Right lobe of liver (tissue), 6 donors: ENCODE results near the gene CEACAM19. TPM values are rescaled to one million over a fixed set of nuclear protein-coding genes. Genes with fewer than 3 reads are reported as not detected.
"Not testable (repeated sequence)": the region's sequence is repeated elsewhere in the genome, so short reads cannot be mapped to it uniquely, and the experiment has no call there.

ENCODE experiments used
- ATAC-seq, 4 donors: fragments of 200-7000 bp; cut with Tn5 transposase; one replicate each; pipeline ENCODE4 v1.9.1; 2020; ENCODE audit warnings: mild to moderate bottlenecking in 4 of 4, moderate library complexity in 4 of 4
- DNase-seq, 3 donors: peaks; one replicate each; pipeline ENCODE4 v3.0.0-alpha.2; 2020
- H3K27ac ChIP-seq, 3 donors: fragments of 200-600 bp; one replicate each; pipeline ENCODE4 v1.8.0; 2022
- H3K27me3 ChIP-seq, 2 donors: fragments of 200-600 bp; one replicate each; pipeline ENCODE4 v1.8.0; 2022
- H3K36me3 ChIP-seq, 4 donors: fragments of 200-600 bp; sonication (generic) in 1 of 4; one replicate each; pipeline versions ENCODE4 v1.5.1 to v1.8.0; 2017 to 2022; ENCODE audit warnings: control low read depth in 1 of 4
- H3K4me1 ChIP-seq, 4 donors: fragments of 200-600 bp; sonication (generic) in 1 of 4; one replicate each; pipeline versions ENCODE4 v1.5.1 to v1.8.0; 2017 to 2022; ENCODE audit warnings: control low read depth in 1 of 4
- H3K4me3 ChIP-seq, 3 donors: fragments of 200-600 bp; one replicate each; pipeline ENCODE4 v1.8.0; 2022
- H3K9me3 ChIP-seq, 4 donors: fragments of 200-600 bp; sonication (generic) in 1 of 4; one replicate each; pipeline versions ENCODE4 v1.5.1 to v1.8.0; 2017 to 2022; ENCODE audit warnings: control low read depth in 1 of 4
- POLR2A ChIP-seq: fragments of 450-650 bp; IDR thresholded peaks from one replicate; pipeline ENCODE4 v1.6.1; 2017; ENCODE audit warnings: antibody characterized with exemption, mild to moderate bottlenecking
- WGBS: methylation state at CpG from one replicate; pipeline ENCODE4 v1.1.6; 2018; ENCODE audit warnings: low coverage, low lambda C conversion rate; ENCODE audit not compliant: insufficient coverage; ENCODE audit errors: missing lambda C conversion rate; 5-methylcytosine and 5-hydroxymethylcytosine counted together
- intact Hi-C, 2 donors: fragments of 100-400 bp; cut with DNase I; formaldehyde crosslinking; loops; one replicate each; pipeline versions ENCODE4 v1.11.2 to v1.14.1; 2022
- long read RNA-seq: library from polyadenylated mRNA; unstranded; transcript quantifications from one replicate; pipeline ENCODE4 v2.0.0, GENCODE V29; 2019
- total RNA-seq, 6 experiments: library from RNA; depleted of rRNA in 2 of 6; stranded (reverse); fragments of >200 nt in 2 of 6; fragmentation: NEBNext Ultra II Directional in 3 of 6; extraction: Animal tissue kit (Norgen Biotek cat#: 25700) in 3 of 6; gene quantifications; one replicate each; pipeline versions ENCODE4 v1.1.0 to v1.2.4, GENCODE V29; 2016 to 2023
- TF ChIP-seq, protein P1 (sequence below), 4 donors: fragments of 200-600 bp in 3 of 4; fragments of 450-650 bp in 1 of 4; IDR thresholded peaks; one replicate each; pipeline versions ENCODE4 v1.5.1 to v1.8.0; 2016 to 2022; ENCODE audit warnings: antibody characterized with exemption in 4 of 4, mild to moderate bottlenecking in 2 of 4
- donor health status: DM: no; HTN: yes; CAD: no.
- donor health status: DM: no; HTN: no; CAD: no.
- donor health status: DM: no; HTN: no; CAD: no.
- donor health status: DM: no; HTN: yes; CAD: no.
- donor health status: DM: no; HTN: yes; CAD: no.

CEACAM19 gene, protein sequence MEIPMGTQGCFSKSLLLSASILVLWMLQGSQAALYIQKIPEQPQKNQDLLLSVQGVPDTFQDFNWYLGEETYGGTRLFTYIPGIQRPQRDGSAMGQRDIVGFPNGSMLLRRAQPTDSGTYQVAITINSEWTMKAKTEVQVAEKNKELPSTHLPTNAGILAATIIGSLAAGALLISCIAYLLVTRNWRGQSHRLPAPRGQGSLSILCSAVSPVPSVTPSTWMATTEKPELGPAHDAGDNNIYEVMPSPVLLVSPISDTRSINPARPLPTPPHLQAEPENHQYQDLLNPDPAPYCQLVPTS
- 1 to 10 TPM; 3.3 to 9.0 (median 4.5) TPM for total RNA-seq
- long read RNA-seq: 0 reads

DNA sequence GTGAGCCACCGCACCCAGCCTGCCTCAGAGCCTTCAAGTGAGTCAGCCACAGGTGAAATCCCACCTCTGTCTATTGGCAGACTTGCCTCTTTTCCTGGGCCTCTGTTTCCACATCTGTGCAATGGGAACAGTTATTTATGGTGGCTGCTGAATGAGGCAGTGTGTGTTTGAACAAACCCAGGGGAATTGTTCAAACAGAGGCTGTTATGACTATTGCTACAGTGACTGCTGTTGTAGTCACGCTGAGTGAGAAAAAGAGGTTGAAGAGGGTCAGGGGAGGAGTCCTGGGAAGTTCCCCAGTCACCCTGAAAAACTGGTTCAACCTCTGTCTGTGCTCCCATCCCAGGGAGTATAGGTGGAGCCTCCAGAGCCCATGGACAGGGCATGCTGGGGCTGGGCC lies at the start of gene CEACAM19:
Gene CEACAM19 (plus strand): TSS at position 83 of the 400 bp plus-strand sequence. CDS start 450 bp downstream, outside the sequence.
- intact Hi-C loops: no loop called here
- ATAC-seq: peak in 2 of 4 donors; percentile 10 to 42
- 40% methylated on average over 1 of the region's 2 CpGs for WGBS
- TF ChIP-seq, protein P1, sequence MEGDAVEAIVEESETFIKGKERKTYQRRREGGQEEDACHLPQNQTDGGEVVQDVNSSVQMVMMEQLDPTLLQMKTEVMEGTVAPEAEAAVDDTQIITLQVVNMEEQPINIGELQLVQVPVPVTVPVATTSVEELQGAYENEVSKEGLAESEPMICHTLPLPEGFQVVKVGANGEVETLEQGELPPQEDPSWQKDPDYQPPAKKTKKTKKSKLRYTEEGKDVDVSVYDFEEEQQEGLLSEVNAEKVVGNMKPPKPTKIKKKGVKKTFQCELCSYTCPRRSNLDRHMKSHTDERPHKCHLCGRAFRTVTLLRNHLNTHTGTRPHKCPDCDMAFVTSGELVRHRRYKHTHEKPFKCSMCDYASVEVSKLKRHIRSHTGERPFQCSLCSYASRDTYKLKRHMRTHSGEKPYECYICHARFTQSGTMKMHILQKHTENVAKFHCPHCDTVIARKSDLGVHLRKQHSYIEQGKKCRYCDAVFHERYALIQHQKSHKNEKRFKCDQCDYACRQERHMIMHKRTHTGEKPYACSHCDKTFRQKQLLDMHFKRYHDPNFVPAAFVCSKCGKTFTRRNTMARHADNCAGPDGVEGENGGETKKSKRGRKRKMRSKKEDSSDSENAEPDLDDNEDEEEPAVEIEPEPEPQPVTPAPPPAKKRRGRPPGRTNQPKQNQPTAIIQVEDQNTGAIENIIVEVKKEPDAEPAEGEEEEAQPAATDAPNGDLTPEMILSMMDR (IDR thresholded peaks at IDR 0.05): no peak
- no peak for TF ChIP-seq POLR2A
- Histone ChIP-seq H3K27me3 (no peaks in the 10 kb centered on the region), H3K4me1 (no peaks in the 10 kb centered on the region), H3K27ac (no peak within 1 kb of the TSS), H3K4me3 (no peak within 1 kb of the TSS), H3K36me3 (no peaks in the 10 kb centered on the region), H3K9me3 (no peaks in the 10 kb centered on the region)
- no peak for DNase-seq

DNA sequence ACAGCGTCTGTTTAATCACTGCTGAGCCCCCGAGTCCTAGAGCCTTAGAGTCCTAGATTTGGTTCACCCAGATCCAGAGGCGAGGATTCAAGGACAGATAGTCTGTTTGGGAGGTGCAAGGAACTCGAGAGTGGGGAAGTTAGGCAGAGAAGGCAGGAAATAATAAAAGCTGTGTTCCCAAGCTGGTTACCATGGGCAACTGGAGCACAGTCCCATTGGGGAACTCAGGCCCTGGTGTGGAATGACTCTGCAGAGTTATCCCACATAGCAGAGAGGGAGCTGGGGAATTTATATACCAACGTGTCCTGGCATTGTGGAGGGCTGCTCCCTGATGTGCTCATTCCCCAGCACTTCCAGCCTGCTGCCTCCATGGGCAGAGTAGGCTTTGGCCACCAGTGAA lies 48.2 kb upstream of the CEACAM19 start:
- 69% methylated on average over 5 of the region's 5 CpGs for WGBS
- peak; percentile 3 to 42 (median 29) for ATAC-seq
- Histone ChIP-seq H3K9me3 (no peaks in the 10 kb centered on the region), H3K27ac (peak overlapping the region in 1 of 3 donors; percentile 22), H3K27me3 (no peaks in the 10 kb centered on the region), H3K36me3 (peaks cover 0 to 5% (median 0%) of the 10 kb centered on the region in 4 donors), H3K4me1 (peaks cover 0 to 35% (median 11%) of the 10 kb centered on the region in 4 donors), H3K4me3 (no peak overlapping the region)
- no peak for DNase-seq
- TF ChIP-seq, protein P1 (IDR thresholded peaks at IDR 0.05): no peak
- TF ChIP-seq POLR2A: no peak
- intact Hi-C loops: no loop called here

DNA sequence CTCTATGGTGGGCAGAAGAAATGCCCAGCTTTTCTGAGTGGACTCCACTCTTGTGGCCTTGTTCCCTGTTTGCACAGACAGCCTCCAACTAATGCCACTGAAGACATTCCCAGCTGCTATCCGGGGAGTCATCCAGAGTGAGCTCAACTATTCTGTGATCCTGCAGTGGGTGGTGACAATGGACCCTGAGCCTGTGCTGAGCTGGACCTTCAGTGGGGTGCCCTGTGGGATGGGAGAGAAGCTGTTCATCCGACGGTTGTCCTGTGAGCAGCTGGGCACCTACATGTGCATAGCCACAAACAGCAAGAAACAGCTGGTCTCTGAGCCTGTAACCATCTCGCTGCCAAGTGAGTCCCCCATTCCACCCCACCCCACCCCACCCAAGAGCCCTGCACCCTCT lies 47.7 kb upstream of the CEACAM19 start:
- no peak for ATAC-seq
- H3K36me3 ChIP-seq: peaks cover 0 to 10% (median 0%) of the 10 kb centered on the region in 4 donors

DNA sequence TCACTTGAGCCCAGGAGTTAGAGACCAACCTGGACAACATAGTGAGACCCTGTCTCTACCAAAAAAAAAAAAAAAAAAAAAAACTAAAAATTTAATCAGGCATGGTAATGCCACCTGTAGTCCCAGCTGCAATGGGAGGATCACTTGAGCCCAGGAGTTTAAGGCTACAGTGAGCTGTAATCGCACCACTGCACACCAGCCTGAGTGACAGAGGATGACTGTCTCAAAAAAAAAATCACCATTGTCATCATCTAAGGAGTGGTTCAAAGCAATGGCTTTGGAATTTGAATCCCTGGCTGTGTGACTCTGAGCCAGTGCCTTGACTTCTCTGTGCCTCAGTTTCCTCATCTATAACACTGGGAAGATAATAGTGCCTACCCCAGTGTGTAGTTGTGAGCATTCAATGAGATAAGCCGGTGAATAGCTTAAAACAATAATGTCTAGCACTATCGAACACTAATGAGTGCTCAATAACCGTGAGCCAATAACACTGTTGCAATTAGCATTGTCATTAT lies 46.4 kb upstream of the CEACAM19 start:
- Histone ChIP-seq H3K4me1 (peaks cover 0 to 31% (median 11%) of the 10 kb centered on the region in 4 donors), H3K27me3 (no peaks in the 10 kb centered on the region), H3K4me3 (no peak overlapping the region), H3K27ac (peak overlapping the region in 1 of 3 donors; percentile 46), H3K9me3 (no peaks in the 10 kb centered on the region), H3K36me3 (peaks cover 0 to 12% (median 0%) of the 10 kb centered on the region in 4 donors)
- intact Hi-C loops: no loop called here
- DNase-seq: no peak
- 86% methylated on average over 4 of the region's 4 CpGs for WGBS
- TF ChIP-seq, protein P1 (IDR thresholded peaks at IDR 0.05): no peak
- no peak for TF ChIP-seq POLR2A
- ATAC-seq: no peak

More for the DNA sequence above, 47.7 kb upstream of the CEACAM19 start:
- Histone ChIP-seq H3K27ac (no peak overlapping the region), H3K4me1 (peaks cover 0 to 32% (median 11%) of the 10 kb centered on the region in 4 donors), H3K4me3 (no peak overlapping the region), H3K9me3 (no peaks in the 10 kb centered on the region), H3K27me3 (no peaks in the 10 kb centered on the region)
- DNase-seq: no peak
- intact Hi-C loops: no loop called here
- TF ChIP-seq, protein P1 (IDR thresholded peaks at IDR 0.05): no peak
- no peak for TF ChIP-seq POLR2A
- WGBS: 100% methylated on average over 1 of the region's 4 CpGs

DNA sequence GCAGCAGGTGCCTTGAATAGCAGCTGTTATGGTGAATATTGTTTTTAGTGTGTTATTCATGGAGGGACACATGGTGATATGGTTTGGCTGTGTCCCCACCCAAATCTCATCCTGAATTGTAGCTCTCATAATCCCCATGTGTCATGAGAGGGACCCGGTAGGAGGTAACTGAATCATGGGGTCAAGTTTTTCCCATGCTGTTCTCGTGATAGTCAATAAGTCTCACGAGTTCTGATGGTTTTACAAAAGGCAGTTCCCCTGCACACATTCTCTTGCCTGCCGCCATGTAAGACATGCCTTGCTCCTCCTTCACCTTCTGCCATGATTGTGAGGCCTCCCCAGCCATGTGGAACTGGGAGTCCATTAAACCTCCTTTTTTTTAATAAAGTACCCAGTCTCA lies 45.6 kb upstream of the CEACAM19 start:
- H3K27me3 ChIP-seq, intact Hi-C loops, ATAC-seq, H3K4me3 ChIP-seq, DNase-seq, H3K9me3 ChIP-seq: not testable (repeated sequence)
- WGBS: 75% methylated on average over 4 of the region's 4 CpGs
- peak overlapping the region; percentile 29 to 46 (median 38) for H3K27ac ChIP-seq
- H3K4me1 ChIP-seq: peaks cover 0 to 31% (median 11%) of the 10 kb centered on the region in 4 donors
- H3K36me3 ChIP-seq: peaks cover 0 to 12% (median 0%) of the 10 kb centered on the region in 4 donors
